Glomerular visceral epithelial cell (primary cell): ENCODE measurements around the gene MID1IP1.

Source experiments
- DNase-seq: peaks from one replicate; pipeline ENCODE4 v3.0.0-alpha.2; 2016; ENCODE audit errors: extremely low spot score

MID1IP1 gene

DNA sequence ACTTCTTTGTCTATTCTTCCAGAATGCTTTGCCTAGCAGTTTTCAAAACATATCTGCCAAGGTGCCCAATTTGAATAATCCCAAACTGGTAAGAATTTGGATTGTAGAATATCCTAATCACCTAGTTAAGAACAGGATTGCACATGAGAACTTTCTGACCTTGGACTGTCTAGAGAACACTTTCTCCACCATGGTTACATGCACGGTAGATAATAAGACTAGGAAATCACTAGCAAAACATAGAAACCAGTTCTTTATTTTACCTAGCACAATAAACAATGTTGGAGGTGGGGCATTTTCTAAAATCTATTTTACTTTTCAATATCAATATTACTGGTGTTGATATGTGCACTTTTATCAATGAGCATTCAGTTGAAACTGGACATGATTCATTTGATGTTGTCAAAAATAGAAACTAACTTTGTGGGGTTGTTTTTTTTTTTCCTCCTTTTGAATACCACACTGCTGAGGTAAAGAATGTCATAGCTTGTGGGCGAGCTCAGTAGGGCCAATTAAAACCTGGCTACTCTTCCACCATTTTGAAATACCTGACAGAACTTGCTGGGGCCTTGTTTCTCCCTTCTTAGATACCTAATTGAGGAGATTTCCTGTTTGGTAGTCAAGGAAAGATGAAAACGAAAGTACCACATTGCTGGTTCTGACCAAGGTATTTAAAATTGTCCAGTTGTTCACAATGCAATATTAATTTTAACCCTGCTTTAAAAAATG, 10.4 kb downstream of the MID1IP1 start:
- peak; percentile 2 for DNase-seq

DNA sequence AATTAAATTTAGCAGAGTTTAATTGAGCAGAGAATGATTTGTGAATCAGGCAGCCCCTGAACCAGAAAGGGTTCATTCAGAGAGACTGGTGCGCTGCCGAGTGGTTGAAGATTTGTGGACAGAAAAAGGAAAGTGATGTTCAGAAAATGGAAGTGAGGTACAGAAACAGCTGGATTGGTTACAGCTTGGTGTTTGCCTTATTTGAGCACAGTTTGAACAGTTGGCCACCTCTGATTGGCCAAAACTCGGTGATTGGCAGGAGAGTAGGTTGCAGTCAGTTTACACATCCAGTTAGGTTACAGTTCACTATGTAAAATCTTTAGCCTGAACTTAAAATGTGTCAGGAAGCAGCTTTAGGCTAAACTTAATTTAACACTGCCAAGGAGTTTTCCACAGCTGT, 14.9 kb downstream of the MID1IP1 start:
- no peak for DNase-seq

DNA sequence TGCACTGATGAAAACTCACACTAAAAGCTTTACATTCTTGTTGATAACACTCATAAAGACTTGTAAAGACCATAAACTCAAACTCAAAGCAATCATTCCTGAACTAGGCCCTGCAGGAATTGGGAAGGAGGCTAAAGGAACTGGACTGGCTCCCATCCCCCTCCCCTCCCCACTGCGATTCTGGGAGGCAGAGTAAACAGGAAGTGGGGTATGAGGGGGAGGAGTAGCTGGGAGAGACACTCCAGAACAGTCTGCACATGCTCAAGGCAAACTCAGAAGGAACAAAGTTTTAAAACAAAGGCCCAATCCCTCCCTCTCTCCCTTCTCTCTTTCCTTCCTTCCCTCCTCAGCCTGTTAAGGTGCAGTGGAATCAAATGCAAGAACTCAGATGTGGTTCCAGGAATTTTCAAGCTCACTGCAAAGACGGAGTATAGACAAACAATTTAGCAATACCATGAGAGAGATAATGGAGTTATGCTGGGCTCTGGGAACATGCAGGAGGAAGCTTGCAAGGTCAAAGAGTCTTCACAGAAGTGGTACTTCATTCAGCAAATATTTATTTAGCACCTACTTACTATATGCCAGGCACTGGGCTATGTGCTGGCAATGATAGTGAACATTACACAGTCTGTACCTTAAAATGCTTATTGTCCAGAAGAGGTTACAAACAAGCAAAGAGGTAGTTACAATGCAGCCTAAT, 15.9 kb downstream of the MID1IP1 start:
- peak; percentile 16 for DNase-seq

DNA sequence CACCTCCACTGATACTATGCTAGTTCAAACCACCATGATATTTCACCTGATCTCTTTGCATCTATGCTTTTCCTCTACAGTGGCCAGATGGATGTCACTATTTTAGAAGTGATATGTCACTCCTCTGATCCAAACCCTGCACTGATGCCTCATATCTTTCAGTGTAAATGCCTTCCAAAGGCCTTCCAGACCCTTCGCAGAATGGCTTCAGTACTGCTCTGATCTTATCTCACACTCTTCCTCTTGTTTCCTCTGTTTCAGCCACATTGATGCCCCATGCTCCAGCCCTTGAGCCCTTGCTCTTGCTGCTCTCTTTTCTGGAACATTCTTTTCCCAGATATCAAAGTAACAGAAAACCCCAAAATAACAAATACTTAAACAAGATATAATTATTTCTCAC, 17.9 kb downstream of the MID1IP1 start:
- DNase-seq: no peak

DNA sequence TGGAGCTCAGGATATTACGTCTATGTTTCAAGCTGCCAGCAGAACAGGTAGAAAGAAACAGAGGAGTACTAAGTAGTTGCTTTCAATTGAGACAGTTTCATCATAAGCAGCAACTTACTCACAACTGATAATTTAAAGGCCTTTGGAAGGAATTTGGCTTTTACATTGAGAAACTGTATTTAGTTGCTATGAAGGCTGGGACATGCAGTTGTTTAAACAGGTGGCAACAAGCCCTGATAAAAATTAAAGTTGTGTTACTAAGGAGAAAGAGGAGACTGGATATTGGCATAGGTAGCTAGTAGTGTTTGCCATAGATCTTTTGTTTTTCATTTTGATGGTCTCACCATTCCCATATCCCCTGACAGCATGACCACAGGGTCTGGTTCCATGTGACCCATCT, 18.4 kb downstream of the MID1IP1 start:
- DNase-seq: no peak

DNA sequence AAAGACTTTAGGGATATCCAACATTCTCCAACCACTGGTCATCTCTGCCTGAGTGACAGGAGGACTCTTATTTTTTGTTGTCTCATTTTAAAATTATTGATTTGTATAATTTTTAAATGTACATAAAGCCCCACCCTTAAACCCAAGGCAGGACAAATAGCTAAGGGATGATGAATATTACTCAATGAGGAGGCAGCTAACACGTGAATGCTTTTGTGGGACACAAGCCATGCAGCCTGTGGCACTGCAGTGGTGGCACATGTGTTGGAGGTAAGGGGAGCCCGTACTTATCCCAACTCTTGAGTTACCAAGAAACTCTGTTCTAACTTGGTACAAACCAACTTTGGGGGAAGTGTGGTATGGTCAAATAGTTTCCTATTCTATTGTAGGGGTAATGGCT, 19.5 kb downstream of the MID1IP1 start:
- no peak for DNase-seq

DNA sequence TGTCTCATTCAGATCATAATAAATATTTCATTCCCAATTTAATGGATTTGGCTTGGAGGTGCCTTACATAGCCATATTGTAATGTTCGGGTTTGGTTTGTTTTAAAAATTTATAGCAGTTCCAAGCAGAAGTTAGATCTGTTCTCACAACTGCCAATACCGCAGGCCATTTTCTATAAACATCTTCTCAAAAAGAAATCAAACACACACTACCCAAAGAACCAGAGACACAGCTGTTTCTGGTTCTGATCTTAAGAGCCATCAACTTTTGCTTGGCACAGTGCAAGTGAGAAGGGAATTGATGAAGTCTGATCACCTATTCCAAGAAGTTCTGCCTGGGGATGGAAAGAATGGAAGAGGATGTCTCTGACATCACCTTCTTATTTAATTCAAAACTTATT, 22.9 kb downstream of the MID1IP1 start:
- no peak for DNase-seq

DNA sequence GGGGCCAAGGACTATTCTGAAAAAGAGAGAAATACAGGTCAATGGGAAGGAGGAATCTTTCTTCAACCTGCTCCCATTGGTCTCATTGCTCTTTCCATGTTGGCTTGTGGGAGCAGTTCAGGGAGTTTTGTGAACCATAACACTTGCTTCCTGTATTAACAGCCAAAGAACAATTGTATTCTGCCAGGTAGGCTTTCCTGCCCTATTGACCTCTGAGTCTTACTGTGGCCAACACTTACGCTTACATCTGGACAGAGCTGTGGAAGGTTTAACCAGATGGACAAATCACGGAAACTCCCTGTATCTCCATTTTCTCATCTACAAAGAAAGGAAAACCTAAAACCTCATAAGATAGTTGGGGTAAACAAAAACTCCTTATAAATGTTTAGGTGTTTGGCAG, 30.7 kb downstream of the MID1IP1 start:
- no peak for DNase-seq

DNA sequence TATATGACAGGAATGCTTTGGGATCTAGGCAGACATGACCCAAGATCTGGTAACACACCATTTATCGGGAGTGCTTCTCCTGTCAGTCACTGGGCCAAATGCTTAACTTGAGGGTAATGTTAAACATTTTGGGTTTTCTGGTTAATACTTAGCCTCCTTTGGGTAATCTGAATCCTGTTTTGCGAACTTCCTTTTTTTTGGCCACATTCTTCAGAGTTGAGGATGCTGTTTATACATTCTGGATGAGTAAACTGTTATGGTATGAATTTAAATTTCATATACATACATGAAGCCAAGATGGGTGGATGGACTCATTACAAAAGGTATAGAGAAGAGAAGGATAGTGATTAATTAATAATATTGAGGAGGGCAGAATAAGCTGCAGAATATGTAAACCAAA, 36.1 kb downstream of the MID1IP1 start:
- DNase-seq: no peak

DNA sequence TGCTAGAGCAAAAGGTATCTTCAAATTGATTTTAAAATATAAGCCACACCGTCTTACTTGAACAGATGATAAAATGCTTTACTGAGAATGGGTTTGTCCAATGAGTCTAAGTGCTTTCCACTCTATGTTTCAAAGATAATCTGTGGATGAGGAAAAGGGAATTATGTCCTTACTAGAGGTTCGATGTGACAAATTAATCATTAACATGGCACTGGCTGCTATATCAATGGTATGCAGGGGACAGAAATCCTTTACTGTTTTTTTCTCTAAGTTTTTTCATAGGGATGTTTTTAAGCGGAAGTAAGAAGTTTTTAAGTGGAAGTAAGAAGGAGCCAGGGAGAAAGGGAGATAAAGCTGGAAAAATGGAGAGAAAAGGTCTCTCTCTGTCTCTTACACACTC, 38.0 kb downstream of the MID1IP1 start:
- no peak for DNase-seq

DNA sequence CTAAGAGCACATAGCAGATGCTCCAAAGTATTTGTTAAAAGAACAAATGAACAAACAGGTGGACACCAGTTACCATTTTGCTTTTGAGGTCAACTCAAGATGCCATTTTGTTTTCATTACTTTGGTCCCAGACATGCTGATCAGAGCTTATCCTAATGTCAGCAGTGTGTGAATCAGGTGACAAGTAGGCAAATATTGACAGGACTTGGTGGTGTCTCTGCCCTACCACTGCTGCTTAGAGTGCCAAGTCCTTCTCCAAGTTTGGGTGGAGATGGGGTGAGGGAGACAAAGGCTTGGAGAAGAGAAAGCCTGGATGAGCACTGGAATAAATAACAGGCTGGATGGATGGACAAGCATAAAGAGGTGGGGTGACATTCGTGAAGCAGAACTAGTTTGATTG, 38.7 kb downstream of the MID1IP1 start:
- no peak for DNase-seq

DNA sequence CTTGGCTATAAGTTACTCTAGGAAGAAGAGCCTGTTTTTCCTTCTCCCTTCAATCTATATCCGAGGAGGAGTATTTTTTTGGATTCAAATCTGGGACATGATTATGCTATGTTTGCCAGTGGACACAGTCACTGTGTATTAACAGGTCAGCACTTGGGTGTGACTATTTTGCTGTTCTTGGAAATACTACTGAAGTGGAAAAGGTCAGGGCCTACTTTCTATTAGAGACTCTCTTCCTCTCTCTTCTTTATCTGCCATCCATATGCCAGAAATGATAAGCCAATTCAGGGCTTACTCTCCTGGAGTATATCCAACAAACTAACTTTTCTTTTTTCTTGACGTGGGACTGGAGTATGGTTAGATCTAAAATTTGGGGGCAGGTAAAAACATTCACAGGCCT, 40.5 kb downstream of the MID1IP1 start:
- no peak for DNase-seq

DNA sequence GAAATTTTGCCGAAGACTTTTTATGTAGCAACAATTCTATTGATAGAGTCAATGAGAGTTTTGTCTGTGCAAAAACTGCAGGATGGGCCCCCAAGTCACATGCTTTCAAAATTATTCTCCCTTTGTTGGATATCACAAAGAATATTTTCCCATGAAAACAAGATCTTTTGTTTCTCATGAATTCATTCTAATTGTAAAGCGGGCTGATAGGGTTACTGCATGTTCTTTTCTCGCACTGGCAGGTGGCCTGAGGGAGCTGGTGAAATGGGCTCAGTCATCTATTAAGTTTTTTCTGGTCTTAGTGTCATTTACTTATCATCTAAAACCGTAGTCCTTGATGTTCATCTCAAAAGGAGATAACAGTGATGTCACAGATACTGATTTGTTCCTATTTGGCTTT, 44.2 kb downstream of the MID1IP1 start:
- DNase-seq: no peak

DNA sequence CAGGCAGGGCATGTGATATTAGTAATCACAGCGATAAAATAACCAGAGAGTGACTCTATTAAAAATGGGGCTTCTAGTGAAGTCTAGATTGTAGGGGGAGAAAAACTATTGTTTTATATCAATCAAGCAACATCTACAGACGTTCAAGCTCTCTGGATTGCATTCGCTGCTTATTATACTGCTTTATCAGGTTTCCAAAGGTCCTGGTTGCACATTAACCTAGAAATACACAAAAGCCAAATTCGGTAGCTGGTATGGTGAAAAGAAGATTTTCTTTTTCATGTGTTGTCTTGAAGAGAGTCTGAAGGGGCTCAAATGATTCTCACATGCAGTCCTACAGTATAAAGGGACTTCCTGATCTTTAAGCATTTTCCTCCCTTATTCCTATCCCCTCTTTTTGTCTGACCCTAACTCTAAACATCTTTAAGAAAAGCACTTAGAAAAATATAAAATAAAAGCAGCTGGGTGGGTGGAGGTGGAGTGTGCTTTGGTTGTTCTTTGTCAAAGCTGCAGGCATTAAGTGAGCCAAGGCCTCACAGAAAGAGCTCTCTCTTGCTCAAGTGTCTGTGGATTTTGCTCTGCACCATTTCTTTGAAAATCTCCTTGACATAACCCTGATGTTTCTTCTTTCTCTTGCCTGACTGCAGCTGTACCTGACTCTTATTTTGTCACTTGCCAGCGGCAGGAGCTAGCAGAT, 46.1 kb downstream of the MID1IP1 start:
- no peak for DNase-seq

DNA sequence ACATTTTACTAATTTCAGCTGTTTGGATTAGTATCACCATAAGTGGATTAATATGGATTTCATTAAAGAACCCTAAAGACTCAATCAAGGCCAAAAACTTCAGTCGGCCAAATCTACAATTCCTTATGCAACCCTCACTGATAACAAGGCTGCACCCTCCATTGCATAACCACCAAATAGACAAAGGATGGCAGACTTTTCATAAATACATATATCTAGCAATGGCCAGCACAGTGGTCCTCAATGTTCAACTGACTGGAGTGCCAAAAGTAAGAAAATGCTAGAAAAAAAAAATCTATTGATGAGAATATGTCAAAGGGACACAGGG, 46.6 kb downstream of the MID1IP1 start:
- DNase-seq: no peak

DNA sequence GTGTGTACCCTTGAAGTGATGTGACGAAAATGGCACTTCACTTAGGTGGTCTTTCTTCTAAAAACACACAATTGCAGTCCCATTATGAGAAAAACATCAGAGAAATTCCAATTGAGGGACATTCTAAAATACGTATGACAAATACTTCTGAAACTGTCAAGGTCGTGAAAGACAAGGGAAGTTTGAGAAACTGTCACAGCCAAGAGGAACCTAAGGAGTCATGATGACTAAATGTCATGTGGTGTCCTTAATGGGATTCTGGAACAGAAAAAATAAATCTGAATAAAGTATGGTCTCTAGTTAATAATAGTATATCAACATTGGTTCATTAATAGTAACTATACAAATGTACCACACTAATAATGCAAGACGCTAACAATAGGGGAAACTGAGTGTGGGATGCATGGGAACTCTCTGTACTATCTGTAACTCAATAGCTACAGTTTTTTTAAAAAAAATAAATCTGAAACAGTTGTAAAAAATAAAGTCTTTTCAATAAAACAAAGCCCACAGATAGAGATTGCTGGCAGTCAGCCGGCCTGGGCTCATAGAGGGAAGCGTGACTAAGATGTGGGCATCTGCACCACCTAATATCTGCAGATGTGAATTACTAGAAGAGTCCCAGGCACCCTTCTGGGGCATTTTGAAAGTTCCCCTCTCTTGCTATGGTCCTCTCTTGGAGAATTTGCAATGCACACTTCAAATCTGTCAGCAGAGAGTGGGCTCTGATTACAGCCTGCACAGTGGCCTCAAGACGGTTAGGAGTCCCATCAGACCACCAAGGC, 47.6 kb downstream of the MID1IP1 start:
- DNase-seq: no peak

DNA sequence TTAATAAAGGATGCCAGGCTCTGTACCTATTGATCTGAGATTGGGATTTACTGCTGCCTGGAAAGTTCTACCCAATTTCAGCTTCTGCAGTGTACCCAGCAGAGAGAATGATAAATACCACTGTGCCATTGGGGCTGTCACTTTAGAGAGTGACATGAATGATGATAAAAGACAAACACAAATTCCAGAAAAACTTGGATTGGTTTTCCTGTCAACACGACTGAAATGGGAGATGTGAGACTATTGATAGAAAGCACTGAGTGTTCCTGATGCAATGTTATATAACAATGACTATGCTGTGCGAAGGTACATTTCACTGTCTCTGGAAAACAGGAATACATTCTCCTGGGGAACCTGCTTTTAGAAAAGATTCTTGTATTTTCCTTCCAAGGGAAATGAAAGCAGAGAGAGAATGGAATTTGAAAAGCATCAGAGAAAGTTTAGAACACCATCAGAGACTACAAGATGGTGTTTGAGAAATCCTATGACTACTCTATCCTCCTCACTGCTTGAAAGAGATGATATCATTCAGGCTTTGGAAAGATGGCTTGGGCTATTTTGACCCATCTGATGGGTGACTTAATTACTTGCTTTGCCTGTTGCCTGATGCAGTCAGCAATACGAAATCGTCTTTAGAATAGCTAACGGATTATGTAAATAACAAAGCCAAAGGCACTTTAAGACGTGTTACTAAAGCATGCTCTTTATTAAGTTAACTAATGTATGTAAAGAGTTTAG, 49.7 kb downstream of the MID1IP1 start:
- no peak for DNase-seq

DNA sequence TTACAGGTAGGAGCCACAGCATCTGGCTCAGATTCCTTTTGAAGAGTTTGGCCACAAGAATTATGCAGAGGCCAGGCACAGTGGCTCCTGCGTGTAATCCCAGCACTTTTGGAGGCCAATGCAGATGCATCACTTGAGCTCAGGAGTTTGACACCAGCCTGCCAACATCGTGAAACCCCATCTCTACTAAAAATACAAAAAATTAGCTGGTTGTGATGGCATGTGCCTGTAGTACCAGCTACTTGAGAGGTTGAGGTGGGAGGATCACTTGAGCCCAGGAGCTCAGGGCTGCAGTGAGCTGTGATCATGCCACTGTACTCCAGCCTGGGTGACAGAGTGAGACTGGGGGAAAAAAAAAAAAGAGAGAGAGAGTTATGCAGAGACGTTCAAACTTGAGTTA, 53.0 kb downstream of the MID1IP1 start:
- DNase-seq: no peak
